GM10266 (cell line): ENCODE results near the gene AMBRA1.

Experiments used
- DNase-seq: peaks from one replicate; pipeline ENCODE4 v3.0.0; 2012; ENCODE audit errors: extremely low spot score
- CTCF ChIP-seq: IDR thresholded peaks from 2 replicates; pipeline ENCODE4 v1.5.1; 2012; ENCODE audit warnings: mild to moderate bottlenecking, low read depth; ENCODE audit not compliant: control insufficient read depth, insufficient read depth; ENCODE audit errors: missing control alignments

Gene AMBRA1

GRCh38 chr11:46457021-46457420 is 136.8 kb downstream of the AMBRA1 start:
- no peak for TF ChIP-seq CTCF

GRCh38 chr11:46456269-46457001 is 137.4 kb downstream of the AMBRA1 start:
- no peak for TF ChIP-seq CTCF
- no peak for DNase-seq

More at GRCh38 chr11:46457021-46457420, 136.8 kb downstream of the AMBRA1 start:
- DNase-seq: no peak

GRCh38 chr11:46455834-46456233 is 138.0 kb downstream of the AMBRA1 start:
- TF ChIP-seq CTCF: no peak
- DNase-seq: no peak

GRCh38 chr11:46452918-46453517 is 140.8 kb downstream of the AMBRA1 start:
- TF ChIP-seq CTCF: no peak

GRCh38 chr11:46451759-46452158 is 142.1 kb downstream of the AMBRA1 start:
- DNase-seq: no peak
- no peak for TF ChIP-seq CTCF

More at GRCh38 chr11:46452918-46453517, 140.8 kb downstream of the AMBRA1 start:
- no peak for DNase-seq

- no peak for TF ChIP-seq CTCF
- DNase-seq: no peak
Observed at GRCh38 chr11:46450846-46451477, 142.9 kb downstream of the AMBRA1 start.

GRCh38 chr11:46447544-46447943 is 146.3 kb downstream of the AMBRA1 start:
- no peak for TF ChIP-seq CTCF
- DNase-seq: no peak
